ENCODE results near the gene ZBTB32.
A peak's percentile ranks its signal among the peaks of the same experiment; 100 is the strongest.

ZBTB32 gene

DNA sequence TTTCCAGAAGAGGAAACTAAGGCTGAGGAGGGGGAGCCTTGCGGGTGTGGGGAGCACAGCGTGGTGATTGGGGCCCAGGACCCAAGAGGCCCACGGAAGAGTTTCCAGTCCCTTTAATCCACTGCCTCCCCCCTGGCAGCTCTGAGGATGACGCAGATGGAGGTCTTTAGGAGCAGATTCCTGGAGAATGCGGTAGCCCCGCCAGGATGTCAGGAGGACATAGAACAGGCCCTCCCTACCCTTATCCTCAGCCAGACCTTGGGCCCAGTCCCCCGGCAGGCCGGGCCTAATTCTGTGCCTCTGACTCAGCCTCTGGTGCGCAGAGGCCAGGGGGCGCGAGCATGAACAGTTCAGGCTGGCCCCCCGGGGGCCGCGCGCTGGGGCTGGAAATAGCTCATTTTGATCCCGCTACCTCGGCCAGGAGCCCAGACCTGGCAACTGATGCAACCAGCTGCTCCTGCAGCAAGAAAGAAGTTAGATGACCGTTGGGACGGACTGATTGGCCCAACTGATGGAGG, 52.9 kb downstream of the ZBTB32 start (continued):
- TF ChIP-seq, protein P1, sequence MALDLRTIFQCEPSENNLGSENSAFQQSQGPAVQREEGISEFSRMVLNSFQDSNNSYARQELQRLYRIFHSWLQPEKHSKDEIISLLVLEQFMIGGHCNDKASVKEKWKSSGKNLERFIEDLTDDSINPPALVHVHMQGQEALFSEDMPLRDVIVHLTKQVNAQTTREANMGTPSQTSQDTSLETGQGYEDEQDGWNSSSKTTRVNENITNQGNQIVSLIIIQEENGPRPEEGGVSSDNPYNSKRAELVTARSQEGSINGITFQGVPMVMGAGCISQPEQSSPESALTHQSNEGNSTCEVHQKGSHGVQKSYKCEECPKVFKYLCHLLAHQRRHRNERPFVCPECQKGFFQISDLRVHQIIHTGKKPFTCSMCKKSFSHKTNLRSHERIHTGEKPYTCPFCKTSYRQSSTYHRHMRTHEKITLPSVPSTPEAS (tag by site-specific recombination; IDR thresholded peaks at IDR 0.05), result 0 out of 2 replicates have a peak, but pooled peaks have one; percentile 44
- TF ChIP-seq, protein P2, sequence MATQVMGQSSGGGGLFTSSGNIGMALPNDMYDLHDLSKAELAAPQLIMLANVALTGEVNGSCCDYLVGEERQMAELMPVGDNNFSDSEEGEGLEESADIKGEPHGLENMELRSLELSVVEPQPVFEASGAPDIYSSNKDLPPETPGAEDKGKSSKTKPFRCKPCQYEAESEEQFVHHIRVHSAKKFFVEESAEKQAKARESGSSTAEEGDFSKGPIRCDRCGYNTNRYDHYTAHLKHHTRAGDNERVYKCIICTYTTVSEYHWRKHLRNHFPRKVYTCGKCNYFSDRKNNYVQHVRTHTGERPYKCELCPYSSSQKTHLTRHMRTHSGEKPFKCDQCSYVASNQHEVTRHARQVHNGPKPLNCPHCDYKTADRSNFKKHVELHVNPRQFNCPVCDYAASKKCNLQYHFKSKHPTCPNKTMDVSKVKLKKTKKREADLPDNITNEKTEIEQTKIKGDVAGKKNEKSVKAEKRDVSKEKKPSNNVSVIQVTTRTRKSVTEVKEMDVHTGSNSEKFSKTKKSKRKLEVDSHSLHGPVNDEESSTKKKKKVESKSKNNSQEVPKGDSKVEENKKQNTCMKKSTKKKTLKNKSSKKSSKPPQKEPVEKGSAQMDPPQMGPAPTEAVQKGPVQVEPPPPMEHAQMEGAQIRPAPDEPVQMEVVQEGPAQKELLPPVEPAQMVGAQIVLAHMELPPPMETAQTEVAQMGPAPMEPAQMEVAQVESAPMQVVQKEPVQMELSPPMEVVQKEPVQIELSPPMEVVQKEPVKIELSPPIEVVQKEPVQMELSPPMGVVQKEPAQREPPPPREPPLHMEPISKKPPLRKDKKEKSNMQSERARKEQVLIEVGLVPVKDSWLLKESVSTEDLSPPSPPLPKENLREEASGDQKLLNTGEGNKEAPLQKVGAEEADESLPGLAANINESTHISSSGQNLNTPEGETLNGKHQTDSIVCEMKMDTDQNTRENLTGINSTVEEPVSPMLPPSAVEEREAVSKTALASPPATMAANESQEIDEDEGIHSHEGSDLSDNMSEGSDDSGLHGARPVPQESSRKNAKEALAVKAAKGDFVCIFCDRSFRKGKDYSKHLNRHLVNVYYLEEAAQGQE (tag by site-specific recombination; IDR thresholded peaks at IDR 0.05), result peak; percentile 70
- peak; percentile 15; the same call in 1 of the 2 replicates for TF ChIP-seq BCL11B (tag by site-specific recombination; IDR thresholded peaks at IDR 0.05; ENCODE audit: low read depth)
- TF ChIP-seq GLIS2 (tag by site-specific recombination; IDR thresholded peaks at IDR 0.05), result peak; percentile 97
- TF ChIP-seq ZBTB8A (tag by site-specific recombination; IDR thresholded peaks at IDR 0.05), result 0 out of 2 replicates have a peak, but pooled peaks have one; percentile 18
- TF ChIP-seq ZFP37 (tag by site-specific recombination; IDR thresholded peaks at IDR 0.05), result peak; percentile 96
- TF ChIP-seq, protein P3, sequence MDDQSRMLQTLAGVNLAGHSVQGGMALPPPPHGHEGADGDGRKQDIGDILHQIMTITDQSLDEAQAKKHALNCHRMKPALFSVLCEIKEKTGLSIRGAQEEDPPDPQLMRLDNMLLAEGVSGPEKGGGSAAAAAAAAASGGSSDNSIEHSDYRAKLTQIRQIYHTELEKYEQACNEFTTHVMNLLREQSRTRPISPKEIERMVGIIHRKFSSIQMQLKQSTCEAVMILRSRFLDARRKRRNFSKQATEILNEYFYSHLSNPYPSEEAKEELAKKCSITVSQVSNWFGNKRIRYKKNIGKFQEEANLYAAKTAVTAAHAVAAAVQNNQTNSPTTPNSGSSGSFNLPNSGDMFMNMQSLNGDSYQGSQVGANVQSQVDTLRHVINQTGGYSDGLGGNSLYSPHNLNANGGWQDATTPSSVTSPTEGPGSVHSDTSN (CRISPR knock-in tag; IDR thresholded peaks at IDR 0.05), result no peak
- TF ChIP-seq FEZF1 (tag by site-specific recombination; IDR thresholded peaks at IDR 0.05), result no peak
- TF ChIP-seq, protein P4, sequence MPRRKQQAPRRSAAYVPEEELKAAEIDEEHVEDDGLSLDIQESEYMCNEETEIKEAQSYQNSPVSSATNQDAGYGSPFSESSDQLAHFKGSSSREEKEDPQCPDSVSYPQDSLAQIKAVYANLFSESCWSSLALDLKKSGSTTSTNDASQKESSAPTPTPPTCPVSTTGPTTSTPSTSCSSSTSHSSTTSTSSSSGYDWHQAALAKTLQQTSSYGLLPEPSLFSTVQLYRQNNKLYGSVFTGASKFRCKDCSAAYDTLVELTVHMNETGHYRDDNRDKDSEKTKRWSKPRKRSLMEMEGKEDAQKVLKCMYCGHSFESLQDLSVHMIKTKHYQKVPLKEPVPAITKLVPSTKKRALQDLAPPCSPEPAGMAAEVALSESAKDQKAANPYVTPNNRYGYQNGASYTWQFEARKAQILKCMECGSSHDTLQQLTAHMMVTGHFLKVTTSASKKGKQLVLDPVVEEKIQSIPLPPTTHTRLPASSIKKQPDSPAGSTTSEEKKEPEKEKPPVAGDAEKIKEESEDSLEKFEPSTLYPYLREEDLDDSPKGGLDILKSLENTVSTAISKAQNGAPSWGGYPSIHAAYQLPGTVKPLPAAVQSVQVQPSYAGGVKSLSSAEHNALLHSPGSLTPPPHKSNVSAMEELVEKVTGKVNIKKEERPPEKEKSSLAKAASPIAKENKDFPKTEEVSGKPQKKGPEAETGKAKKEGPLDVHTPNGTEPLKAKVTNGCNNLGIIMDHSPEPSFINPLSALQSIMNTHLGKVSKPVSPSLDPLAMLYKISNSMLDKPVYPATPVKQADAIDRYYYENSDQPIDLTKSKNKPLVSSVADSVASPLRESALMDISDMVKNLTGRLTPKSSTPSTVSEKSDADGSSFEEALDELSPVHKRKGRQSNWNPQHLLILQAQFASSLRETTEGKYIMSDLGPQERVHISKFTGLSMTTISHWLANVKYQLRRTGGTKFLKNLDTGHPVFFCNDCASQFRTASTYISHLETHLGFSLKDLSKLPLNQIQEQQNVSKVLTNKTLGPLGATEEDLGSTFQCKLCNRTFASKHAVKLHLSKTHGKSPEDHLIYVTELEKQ (tag by site-specific recombination; IDR thresholded peaks at IDR 0.05; ENCODE audit: borderline replicate concordance), result peak; percentile 44; the same call in 1 of the 2 replicates
- 0 out of 2 replicates have a peak, but pooled peaks have one; percentile 33 for TF ChIP-seq ZNF610 (tag by site-specific recombination; IDR thresholded peaks at IDR 0.05; ENCODE audit: borderline replicate concordance)
- peak; percentile 65; the same call in 1 of the 2 replicates for TF ChIP-seq ZNF10 (tag by site-specific recombination; IDR thresholded peaks at IDR 0.05)
- TF ChIP-seq, protein P5, sequence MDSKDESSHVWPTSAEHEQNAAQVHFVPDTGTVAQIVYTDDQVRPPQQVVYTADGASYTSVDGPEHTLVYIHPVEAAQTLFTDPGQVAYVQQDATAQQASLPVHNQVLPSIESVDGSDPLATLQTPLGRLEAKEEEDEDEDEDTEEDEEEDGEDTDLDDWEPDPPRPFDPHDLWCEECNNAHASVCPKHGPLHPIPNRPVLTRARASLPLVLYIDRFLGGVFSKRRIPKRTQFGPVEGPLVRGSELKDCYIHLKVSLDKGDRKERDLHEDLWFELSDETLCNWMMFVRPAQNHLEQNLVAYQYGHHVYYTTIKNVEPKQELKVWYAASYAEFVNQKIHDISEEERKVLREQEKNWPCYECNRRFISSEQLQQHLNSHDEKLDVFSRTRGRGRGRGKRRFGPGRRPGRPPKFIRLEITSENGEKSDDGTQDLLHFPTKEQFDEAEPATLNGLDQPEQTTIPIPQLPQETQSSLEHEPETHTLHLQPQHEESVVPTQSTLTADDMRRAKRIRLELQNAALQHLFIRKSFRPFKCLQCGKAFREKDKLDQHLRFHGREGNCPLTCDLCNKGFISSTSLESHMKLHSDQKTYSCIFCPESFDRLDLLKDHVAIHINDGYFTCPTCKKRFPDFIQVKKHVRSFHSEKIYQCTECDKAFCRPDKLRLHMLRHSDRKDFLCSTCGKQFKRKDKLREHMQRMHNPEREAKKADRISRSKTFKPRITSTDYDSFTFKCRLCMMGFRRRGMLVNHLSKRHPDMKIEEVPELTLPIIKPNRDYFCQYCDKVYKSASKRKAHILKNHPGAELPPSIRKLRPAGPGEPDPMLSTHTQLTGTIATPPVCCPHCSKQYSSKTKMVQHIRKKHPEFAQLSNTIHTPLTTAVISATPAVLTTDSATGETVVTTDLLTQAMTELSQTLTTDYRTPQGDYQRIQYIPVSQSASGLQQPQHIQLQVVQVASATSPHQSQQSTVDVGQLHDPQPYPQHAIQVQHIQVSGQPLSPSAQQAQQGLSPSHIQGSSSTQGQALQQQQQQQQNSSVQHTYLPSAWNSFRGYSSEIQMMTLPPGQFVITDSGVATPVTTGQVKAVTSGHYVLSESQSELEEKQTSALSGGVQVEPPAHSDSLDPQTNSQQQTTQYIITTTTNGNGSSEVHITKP (tag by site-specific recombination; IDR thresholded peaks at IDR 0.05), result peak; percentile 61; the same call in 1 of the 2 replicates
- no peak for TF ChIP-seq ZNF830 (tag by site-specific recombination; IDR thresholded peaks at IDR 0.05; ENCODE audit: low read depth)
- no peak for TF ChIP-seq ZNF510 (tag by site-specific recombination; IDR thresholded peaks at IDR 0.05; ENCODE audit: insufficient replicate concordance)
- TF ChIP-seq, protein P6, sequence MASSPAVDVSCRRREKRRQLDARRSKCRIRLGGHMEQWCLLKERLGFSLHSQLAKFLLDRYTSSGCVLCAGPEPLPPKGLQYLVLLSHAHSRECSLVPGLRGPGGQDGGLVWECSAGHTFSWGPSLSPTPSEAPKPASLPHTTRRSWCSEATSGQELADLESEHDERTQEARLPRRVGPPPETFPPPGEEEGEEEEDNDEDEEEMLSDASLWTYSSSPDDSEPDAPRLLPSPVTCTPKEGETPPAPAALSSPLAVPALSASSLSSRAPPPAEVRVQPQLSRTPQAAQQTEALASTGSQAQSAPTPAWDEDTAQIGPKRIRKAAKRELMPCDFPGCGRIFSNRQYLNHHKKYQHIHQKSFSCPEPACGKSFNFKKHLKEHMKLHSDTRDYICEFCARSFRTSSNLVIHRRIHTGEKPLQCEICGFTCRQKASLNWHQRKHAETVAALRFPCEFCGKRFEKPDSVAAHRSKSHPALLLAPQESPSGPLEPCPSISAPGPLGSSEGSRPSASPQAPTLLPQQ (tag by site-specific recombination; IDR thresholded peaks at IDR 0.05), result peak; percentile 94
- TF ChIP-seq ZBTB21 (tag by site-specific recombination; IDR thresholded peaks at IDR 0.05), result peak; percentile 79
- peak; percentile 66 for TF ChIP-seq ZNF2 (tag by site-specific recombination; IDR thresholded peaks at IDR 0.05)
- TF ChIP-seq, protein P7, sequence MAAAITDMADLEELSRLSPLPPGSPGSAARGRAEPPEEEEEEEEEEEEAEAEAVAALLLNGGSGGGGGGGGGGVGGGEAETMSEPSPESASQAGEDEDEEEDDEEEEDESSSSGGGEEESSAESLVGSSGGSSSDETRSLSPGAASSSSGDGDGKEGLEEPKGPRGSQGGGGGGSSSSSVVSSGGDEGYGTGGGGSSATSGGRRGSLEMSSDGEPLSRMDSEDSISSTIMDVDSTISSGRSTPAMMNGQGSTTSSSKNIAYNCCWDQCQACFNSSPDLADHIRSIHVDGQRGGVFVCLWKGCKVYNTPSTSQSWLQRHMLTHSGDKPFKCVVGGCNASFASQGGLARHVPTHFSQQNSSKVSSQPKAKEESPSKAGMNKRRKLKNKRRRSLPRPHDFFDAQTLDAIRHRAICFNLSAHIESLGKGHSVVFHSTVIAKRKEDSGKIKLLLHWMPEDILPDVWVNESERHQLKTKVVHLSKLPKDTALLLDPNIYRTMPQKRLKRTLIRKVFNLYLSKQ (tag by site-specific recombination; IDR thresholded peaks at IDR 0.05; ENCODE audit: borderline replicate concordance), result no peak
- no peak; the same call in 1 of the 2 replicates for TF ChIP-seq ZNF423 (tag by site-specific recombination; IDR thresholded peaks at IDR 0.05)

Measured in HEK293 (cell line).